ENCODE data around the gene ZNF746. TPM values are rescaled to one million over a fixed set of nuclear protein-coding genes. Genes with fewer than 3 reads are reported as not detected.

The ZNF746 gene
- total and polyA plus RNA-seq, 9 of the 15 experiments (the other 6 are each of a cell fraction or from before 2014, with no cell fraction given) = 1.7 to 31.6 (median 13.3) TPM

DNA sequence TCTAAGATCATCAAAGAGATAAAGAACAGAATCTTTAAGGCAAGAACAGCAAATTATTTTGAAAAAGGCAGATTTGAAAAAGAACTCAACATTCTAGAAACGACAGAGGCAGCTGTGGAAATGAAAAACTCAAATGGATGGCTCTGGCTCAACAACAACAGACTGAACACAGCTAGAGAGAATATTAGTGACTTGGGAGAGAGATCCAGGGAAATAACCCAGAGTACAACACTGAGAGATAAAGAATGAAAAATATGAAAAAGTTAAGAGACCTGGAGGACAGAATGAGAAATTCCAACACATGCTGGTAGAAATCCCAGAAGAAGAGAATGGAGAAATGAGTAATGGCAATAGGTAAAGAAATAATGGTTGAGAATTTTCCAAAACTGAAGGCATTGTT, 18.9 kb downstream of the ZNF746 start (continued):
- TF ChIP-seq, protein P1, sequence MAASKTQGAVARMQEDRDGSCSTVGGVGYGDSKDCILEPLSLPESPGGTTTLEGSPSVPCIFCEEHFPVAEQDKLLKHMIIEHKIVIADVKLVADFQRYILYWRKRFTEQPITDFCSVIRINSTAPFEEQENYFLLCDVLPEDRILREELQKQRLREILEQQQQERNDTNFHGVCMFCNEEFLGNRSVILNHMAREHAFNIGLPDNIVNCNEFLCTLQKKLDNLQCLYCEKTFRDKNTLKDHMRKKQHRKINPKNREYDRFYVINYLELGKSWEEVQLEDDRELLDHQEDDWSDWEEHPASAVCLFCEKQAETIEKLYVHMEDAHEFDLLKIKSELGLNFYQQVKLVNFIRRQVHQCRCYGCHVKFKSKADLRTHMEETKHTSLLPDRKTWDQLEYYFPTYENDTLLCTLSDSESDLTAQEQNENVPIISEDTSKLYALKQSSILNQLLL (CRISPR knock-in tag; IDR thresholded peaks at IDR 0.05; ENCODE audit: borderline replicate concordance) = no peak
- TF ChIP-seq CBX3 (IDR thresholded peaks at IDR 0.05; ENCODE audit: borderline replicate concordance in 1 of 2, low read length in 2 of 2) = peak in 1 of 2 experiments; percentile 92; a peak in 2 of 3 replicates
- TF ChIP-seq, protein P2, sequence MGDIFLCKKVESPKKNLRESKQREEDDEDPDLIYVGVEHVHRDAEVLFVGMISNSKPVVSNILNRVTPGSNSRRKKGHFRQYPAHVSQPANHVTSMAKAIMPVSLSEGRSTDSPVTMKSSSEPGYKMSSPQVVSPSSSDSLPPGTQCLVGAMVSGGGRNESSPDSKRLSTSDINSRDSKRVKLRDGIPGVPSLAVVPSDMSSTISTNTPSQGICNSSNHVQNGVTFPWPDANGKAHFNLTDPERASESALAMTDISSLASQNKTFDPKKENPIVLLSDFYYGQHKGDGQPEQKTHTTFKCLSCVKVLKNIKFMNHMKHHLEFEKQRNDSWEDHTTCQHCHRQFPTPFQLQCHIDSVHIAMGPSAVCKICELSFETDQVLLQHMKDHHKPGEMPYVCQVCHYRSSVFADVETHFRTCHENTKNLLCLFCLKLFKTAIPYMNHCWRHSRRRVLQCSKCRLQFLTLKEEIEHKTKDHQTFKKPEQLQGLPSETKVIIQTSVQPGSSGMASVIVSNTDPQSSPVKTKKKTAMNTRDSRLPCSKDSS (IDR thresholded peaks at IDR 0.05; ENCODE audit: low read depth, partially characterized antibody) = peak; percentile 53
- TF ChIP-seq TRIM28 (IDR thresholded peaks at IDR 0.05) = 0 out of 2 replicates have a peak, but pooled peaks have one; percentile 37
- no peak for TF ChIP-seq ZNF41 (CRISPR knock-in tag; conservative IDR thresholded peaks at IDR 0.05)

DNA sequence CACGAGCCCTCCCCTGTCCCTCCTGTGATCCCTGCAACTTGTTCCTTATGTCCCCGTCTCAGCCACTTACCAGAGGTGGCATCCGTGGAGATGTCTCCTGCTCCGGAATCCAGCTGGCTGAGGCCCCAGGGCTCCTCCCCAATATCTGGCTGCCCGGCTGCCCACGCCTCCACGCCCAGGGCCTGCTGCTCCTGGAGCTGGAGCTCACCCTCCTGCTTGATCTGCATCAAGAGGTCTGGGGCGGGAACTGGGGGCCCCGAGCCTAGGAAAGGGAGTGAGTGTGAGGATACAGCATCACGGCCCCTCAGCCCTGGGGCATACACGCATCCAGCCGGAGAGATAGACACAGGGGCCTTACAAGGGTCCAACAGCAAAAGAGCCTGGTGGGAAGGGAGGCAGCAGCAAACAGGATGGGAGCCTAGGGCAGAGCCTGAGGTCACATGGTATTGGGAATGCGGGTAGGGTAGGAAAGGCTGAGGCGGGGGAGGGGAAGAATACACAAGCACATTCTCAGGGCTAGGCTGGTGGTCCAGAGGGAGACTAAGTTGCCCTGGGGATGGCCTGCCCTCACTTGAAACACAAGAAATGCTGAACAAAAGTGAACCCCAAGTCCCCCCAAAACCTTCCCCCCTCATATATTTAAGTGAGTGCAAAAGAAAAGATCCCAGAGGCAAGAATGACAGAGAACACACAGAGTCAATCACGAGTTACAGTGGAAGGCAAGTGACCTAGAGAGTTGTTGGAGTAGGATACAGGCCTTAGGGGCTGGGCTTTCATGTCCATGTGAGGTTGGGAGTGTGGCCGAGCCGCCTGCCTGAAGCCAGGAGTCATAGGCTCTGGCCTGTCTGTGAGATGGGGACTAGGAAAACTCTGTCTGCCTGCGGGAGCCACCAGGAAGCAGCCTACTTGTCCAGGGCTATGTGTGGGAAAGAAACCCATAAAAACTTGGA, 19.8 kb downstream of the ZNF746 start:
- Histone ChIP-seq H3K9me3 (replicated peaks; ENCODE audit: control insufficient read depth, insufficient read depth, low read depth, low read length) (no peaks in the 10 kb centered on the region), H3K4me3 (no peak overlapping the region), H3K4me2 (ENCODE audit: insufficient read depth, low read length) (no peak overlapping the region), H3K79me2 (ENCODE audit: control insufficient read depth, insufficient read depth, low read length) (0 out of 3 replicates have a peak, but pooled peaks cover 2% of the 10 kb centered on the region), H3K9me1 (ENCODE audit: control insufficient read depth, insufficient read depth, low read length) (no peaks in the 10 kb centered on the region), H3K9ac (ENCODE audit: insufficient read depth in 1 of 2, low read depth in 2 of 2, low read length in 2 of 2) (no peak overlapping the region), H4K20me1 (replicated peaks; ENCODE audit: control insufficient read depth, insufficient read depth, low read length) (no peaks in the 10 kb centered on the region), H3K4me1 (replicated peaks in 1 of 2; ENCODE audit: control insufficient read depth in 2 of 2, insufficient read depth in 2 of 2, low read length in 2 of 2) (no peaks in the 10 kb centered on the region; a peak in 1 of 5 replicates), H3K27ac (ENCODE audit: extremely low read depth, low read depth, low read length) (no peak overlapping the region), H2AFZ (ENCODE audit: low read depth, low read length) (no peak overlapping the region), H3K36me3 (ENCODE audit: control insufficient read depth, insufficient read depth, low read length) (peaks cover 87% of the 10 kb centered on the region), H3K27me3 (ENCODE audit: control insufficient read depth in 2 of 2, insufficient read depth in 2 of 2, low read length in 2 of 2) (no peaks in the 10 kb centered on the region)
- no peak for FAIRE-seq
- 0 out of 2 replicates have a peak, but pooled peaks have one; percentile 26 for TF ChIP-seq FOXK1 (CRISPR knock-in tag; IDR thresholded peaks at IDR 0.05; ENCODE audit: borderline replicate concordance)
- TF ChIP-seq, protein P3, sequence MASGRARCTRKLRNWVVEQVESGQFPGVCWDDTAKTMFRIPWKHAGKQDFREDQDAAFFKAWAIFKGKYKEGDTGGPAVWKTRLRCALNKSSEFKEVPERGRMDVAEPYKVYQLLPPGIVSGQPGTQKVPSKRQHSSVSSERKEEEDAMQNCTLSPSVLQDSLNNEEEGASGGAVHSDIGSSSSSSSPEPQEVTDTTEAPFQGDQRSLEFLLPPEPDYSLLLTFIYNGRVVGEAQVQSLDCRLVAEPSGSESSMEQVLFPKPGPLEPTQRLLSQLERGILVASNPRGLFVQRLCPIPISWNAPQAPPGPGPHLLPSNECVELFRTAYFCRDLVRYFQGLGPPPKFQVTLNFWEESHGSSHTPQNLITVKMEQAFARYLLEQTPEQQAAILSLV (tag; IDR thresholded peaks at IDR 0.05) = no peak
- no peak for TF ChIP-seq IRF2 (CRISPR knock-in tag; IDR thresholded peaks at IDR 0.05)
- peak; percentile 29; the same call in 1 of the 2 replicates for TF ChIP-seq POLR2G (IDR thresholded peaks at IDR 0.05; ENCODE audit: low read depth, low read length)
- no peak for TF ChIP-seq SOX6 (IDR thresholded peaks at IDR 0.05)
- TF ChIP-seq ARID1B (IDR thresholded peaks at IDR 0.05) = no peak
- TF ChIP-seq, protein P4, sequence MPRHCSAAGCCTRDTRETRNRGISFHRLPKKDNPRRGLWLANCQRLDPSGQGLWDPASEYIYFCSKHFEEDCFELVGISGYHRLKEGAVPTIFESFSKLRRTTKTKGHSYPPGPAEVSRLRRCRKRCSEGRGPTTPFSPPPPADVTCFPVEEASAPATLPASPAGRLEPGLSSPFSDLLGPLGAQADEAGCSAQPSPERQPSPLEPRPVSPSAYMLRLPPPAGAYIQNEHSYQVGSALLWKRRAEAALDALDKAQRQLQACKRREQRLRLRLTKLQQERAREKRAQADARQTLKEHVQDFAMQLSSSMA (CRISPR knock-in tag; IDR thresholded peaks at IDR 0.05) = no peak
- no peak for TF ChIP-seq SIRT6 (IDR thresholded peaks at IDR 0.05; ENCODE audit: low read depth, low read length)
- no TSS peak for BruUV-seq (replicated peaks)
- DNase-seq (ENCODE audit: extremely low read depth in 1 of 4, low spot score in 3 of 4) = no peak
- in situ Hi-C loops (cut with MboI) = no loop called here
- ChIA-PET POLR2A (interaction anchor here (0.9 kb wide), 1 partner anchor 17 kb away, joined by 3 read pairs; no protein-coding TSS in a partner anchor), CTCF (ENCODE audit: low intra/inter-chr PET ratio) (no interaction called here)
- ATAC-seq = no peak
- intact Hi-C loops (cut with micrococcal nuclease) = no loop called here
- 93% methylated on average over 18 of the region's 18 CpGs for WGBS (ENCODE audit: insufficient coverage, low coverage, missing lambda C conversion rate)

Data from K562 (cell line).